HG03066 (cell line): Measurements from ENCODE around the gene ISLR.

Experiments used
- ATAC-seq: cut with Tn5 transposase; IDR thresholded peaks from one replicate; pipeline ENCODE4 v1.9.1; 2021; ENCODE audit warnings: low read depth; ENCODE audit not compliant: unreplicated experiment

ISLR gene

GRCh38 chr15:74173380-74174218, at the start of gene ISLR:
TSS of gene ISLR (plus strand) at chr15:74173710. CDS start at chr15:74174859, 1,149 bp downstream.
- ATAC-seq, result no peak

GRCh38 chr15:74124196-74124595, 49.3 kb upstream of the ISLR start:
- no peak for ATAC-seq

- ATAC-seq, result no peak
These were observed 48.8 kb upstream of the ISLR start for GRCh38 chr15:74124759-74125158.

- ATAC-seq, result no peak
These were observed 46.1 kb upstream of the ISLR start for GRCh38 chr15:74127255-74127953.

GRCh38 chr15:74127954-74128784, 45.3 kb upstream of the ISLR start:
- ATAC-seq, result no peak

- ATAC-seq, result no peak
These were observed 44.5 kb upstream of the ISLR start for GRCh38 chr15:74128785-74129585.

GRCh38 chr15:74129586-74130154, 43.8 kb upstream of the ISLR start:
- no peak for ATAC-seq

GRCh38 chr15:74130155-74130848, 43.2 kb upstream of the ISLR start, which contains the start of gene ISLR2:
TSS of gene ISLR2 (plus strand) at chr15:74130586. CDS start at chr15:74132755, 2,169 bp downstream.
- no peak for ATAC-seq

GRCh38 chr15:74130849-74131627, 42.5 kb upstream of the ISLR start:
- no peak for ATAC-seq

GRCh38 chr15:74131628-74132413, 41.7 kb upstream of the ISLR start:
- ATAC-seq, result no peak

GRCh38 chr15:74132681-74133651, 40.5 kb upstream of the ISLR start:
- ATAC-seq, result no peak

GRCh38 chr15:74133694-74134386, 39.7 kb upstream of the ISLR start:
- no peak for ATAC-seq

GRCh38 chr15:74134387-74135027, 39.0 kb upstream of the ISLR start:
- no peak for ATAC-seq

- ATAC-seq, result no peak
These were observed 38.4 kb upstream of the ISLR start for GRCh38 chr15:74135041-74135565.

- no peak for ATAC-seq
These were observed 37.0 kb upstream of the ISLR start for GRCh38 chr15:74136540-74136813.
